NCI-H748 treated with DMSO at 0.1 percent for 48 hours (cell line): Measurements from ENCODE around the gene MBP.

Experiments
- DNase-seq: peaks from one replicate; lab custom pipeline; 2025; lab: John Stamatoyannopoulos, UW

The MBP gene

GRCh38 chr18:77047803-77048419 lies 84.7 kb downstream of the MBP start:
- no peak for DNase-seq

GRCh38 chr18:77046994-77047393 lies 85.6 kb downstream of the MBP start:
- no peak for DNase-seq

GRCh38 chr18:77046409-77046808 lies 86.2 kb downstream of the MBP start:
- no peak for DNase-seq

- no peak for DNase-seq
These were observed 86.9 kb downstream of the MBP start for GRCh38 chr18:77045677-77046076.

- no peak for DNase-seq
These were observed 87.5 kb downstream of the MBP start for GRCh38 chr18:77044866-77045664.

GRCh38 chr18:77043541-77044280 lies 88.9 kb downstream of the MBP start:
- DNase-seq: no peak

GRCh38 chr18:77042583-77042982 lies 90.0 kb downstream of the MBP start:
- DNase-seq: no peak

- DNase-seq: no peak
These were observed 93.1 kb downstream of the MBP start for GRCh38 chr18:77039196-77040130.

GRCh38 chr18:77038182-77038858 lies 94.3 kb downstream of the MBP start:
- DNase-seq: no peak

- no peak for DNase-seq
These were observed 95.0 kb downstream of the MBP start for GRCh38 chr18:77037567-77037966.

- DNase-seq: no peak
These were observed 97.0 kb downstream of the MBP start for GRCh38 chr18:77035380-77036187.

GRCh38 chr18:77033575-77033974 lies 99.0 kb downstream of the MBP start:
- no peak for DNase-seq

GRCh38 chr18:77032181-77032701 lies 100.3 kb downstream of the MBP start:
- DNase-seq: no peak

GRCh38 chr18:77031662-77032061 lies 100.9 kb downstream of the MBP start:
- DNase-seq: no peak

- DNase-seq: no peak
These were observed 102.4 kb downstream of the MBP start for GRCh38 chr18:77030201-77030600.

- no peak for DNase-seq
These were observed 106.7 kb downstream of the MBP start for GRCh38 chr18:77025831-77026363.

- DNase-seq: no peak
These were observed 107.5 kb downstream of the MBP start for GRCh38 chr18:77025123-77025522.

GRCh38 chr18:77024476-77024875 lies 108.1 kb downstream of the MBP start:
- no peak for DNase-seq

- DNase-seq: no peak
These were observed 109.3 kb downstream of the MBP start for GRCh38 chr18:77023102-77023782.
